ENCODE data around the gene TBC1D14. TPM values are rescaled to one million over a fixed set of nuclear protein-coding genes. Genes with fewer than 3 reads are reported as not detected.

Gene TBC1D14
- total RNA-seq, 1 experiment from 2014 or later = 50.2 TPM

DNA sequence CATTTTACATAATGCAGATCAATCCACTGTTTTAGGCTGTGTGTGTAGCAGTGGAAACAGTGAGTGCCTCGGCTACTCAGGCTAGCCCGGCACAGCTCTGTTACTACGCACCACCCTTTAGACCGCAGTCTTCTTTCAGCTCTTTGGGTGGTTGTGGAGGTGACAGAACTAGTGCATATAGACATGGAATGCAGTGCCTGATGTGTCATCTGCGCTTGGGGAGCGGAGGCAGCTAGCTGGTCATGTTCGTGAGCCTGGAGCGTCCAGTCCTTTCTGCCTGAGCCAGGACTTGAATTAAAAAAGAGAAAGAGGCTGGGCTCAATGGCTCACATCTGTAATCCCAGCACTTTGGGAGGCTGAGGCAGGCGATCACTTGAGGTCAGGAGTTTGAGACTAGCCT lies 4.8 kb downstream of the TBC1D14 start:
- Histone ChIP-seq H3K9me3 (ENCODE audit: control insufficient read depth, low read depth, low read length) (no peaks in the 10 kb centered on the region), H2BK12ac (ENCODE audit: insufficient read length, low read depth, low read length) (no peak overlapping the region), H3K23ac (ENCODE audit: insufficient read length, low read depth, low read length) (no peak overlapping the region), H3K23me2 (ENCODE audit: insufficient read length, low read depth, low read length, poor library complexity, severe bottlenecking) (peaks cover 11% of the 10 kb centered on the region), H2AFZ (ENCODE audit: low read length) (no peak overlapping the region), H3K56ac (ENCODE audit: insufficient read length, low read depth, low read length) (no peak overlapping the region), H3T11ph (ENCODE audit: low read length) (no peak overlapping the region), H2BK20ac (ENCODE audit: low read depth, low read length, poor library complexity, severe bottlenecking) (no peak overlapping the region), H3K4ac (ENCODE audit: low read depth, low read length) (no peak overlapping the region), H2AK5ac (ENCODE audit: insufficient read length, low read length) (no peak overlapping the region), H4K20me1 (ENCODE audit: control insufficient read depth, insufficient read depth, insufficient read length) (no peaks in the 10 kb centered on the region), H3K18ac (ENCODE audit: insufficient read length, low read depth, low read length) (no peak overlapping the region), H3K4me1 (ENCODE audit: insufficient read depth, low read length) (peaks cover 5% of the 10 kb centered on the region; the same call in 1 of the 2 replicates), H4K8ac (replicated peaks; ENCODE audit: insufficient read length, low read depth, low read length) (no peak overlapping the region), H3K4me2 (ENCODE audit: insufficient read depth, insufficient read length, low read length) (no peak overlapping the region), H2BK120ac (ENCODE audit: low read depth, low read length, poor library complexity, severe bottlenecking) (no peak overlapping the region), H3K79me1 (ENCODE audit: insufficient read depth, low read depth, low read length, poor library complexity, severe bottlenecking) (peaks cover 8% of the 10 kb centered on the region), H3K79me2 (ENCODE audit: insufficient read depth, low read length) (peaks cover 2% of the 10 kb centered on the region; the same call in 1 of the 2 replicates), H2BK15ac (ENCODE audit: low read depth, low read length) (no peak overlapping the region), H4K5ac (ENCODE audit: insufficient read length, low read depth, low read length) (no peak overlapping the region), H3K27ac (ENCODE audit: insufficient read length, low read depth, low read length) (no peak overlapping the region), H2BK5ac (ENCODE audit: insufficient read length, low read length) (no peak overlapping the region), H3K9ac (ENCODE audit: extremely low read depth, insufficient read length, low read length) (no peak overlapping the region), H3K27me3 (ENCODE audit: insufficient read depth, low read length) (no peaks in the 10 kb centered on the region), H3K14ac (ENCODE audit: insufficient read depth, low read length) (no peak overlapping the region), H4K91ac (ENCODE audit: insufficient read length, low read depth, low read length) (no peak overlapping the region)
- peaks cover 11% of the 10 kb centered on the region for H3K27me3 Mint-ChIP-seq (ENCODE audit: low read depth)
- H3K27ac Mint-ChIP-seq = no peak overlapping the region; a peak in 2 of 7 replicates
- DNase-seq = no peak
- TF ChIP-seq, protein P1, sequence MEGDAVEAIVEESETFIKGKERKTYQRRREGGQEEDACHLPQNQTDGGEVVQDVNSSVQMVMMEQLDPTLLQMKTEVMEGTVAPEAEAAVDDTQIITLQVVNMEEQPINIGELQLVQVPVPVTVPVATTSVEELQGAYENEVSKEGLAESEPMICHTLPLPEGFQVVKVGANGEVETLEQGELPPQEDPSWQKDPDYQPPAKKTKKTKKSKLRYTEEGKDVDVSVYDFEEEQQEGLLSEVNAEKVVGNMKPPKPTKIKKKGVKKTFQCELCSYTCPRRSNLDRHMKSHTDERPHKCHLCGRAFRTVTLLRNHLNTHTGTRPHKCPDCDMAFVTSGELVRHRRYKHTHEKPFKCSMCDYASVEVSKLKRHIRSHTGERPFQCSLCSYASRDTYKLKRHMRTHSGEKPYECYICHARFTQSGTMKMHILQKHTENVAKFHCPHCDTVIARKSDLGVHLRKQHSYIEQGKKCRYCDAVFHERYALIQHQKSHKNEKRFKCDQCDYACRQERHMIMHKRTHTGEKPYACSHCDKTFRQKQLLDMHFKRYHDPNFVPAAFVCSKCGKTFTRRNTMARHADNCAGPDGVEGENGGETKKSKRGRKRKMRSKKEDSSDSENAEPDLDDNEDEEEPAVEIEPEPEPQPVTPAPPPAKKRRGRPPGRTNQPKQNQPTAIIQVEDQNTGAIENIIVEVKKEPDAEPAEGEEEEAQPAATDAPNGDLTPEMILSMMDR (conservative IDR thresholded peaks at IDR 0.05) = no peak
- no peaks in the 10 kb centered on the region; a peak in 1 of 5 replicates for H3K9me3 Mint-ChIP-seq
- WGBS (ENCODE audit: extremely low coverage, insufficient read length, low lambda C conversion rate) = no CpG with 5 or more reads among the region's 9 CpGs
- no peaks in the 10 kb centered on the region for H3K36me3 Mint-ChIP-seq (ENCODE audit: insufficient read depth in 1 of 3, low read depth in 3 of 3)
- no peak overlapping the region for H3K4me3 Mint-ChIP-seq
- H3K4me1 Mint-ChIP-seq = peaks cover 42% of the 10 kb centered on the region in 2 experiments
